Cardiac fibroblast (primary cell): Measurements from ENCODE around the gene MAP7D3.
"Not testable (repeated sequence)": the region's sequence is repeated elsewhere in the genome, so short reads cannot be mapped to it uniquely, and the experiment has no call there.

Source experiments
- DNase-seq, 2 donors: peaks; one replicate each; pipeline versions ENCODE4 v3.0.0 to v3.0.0-alpha.2; 2010; ENCODE audit warnings: low read depth in 2 of 2
- H3K4me3 ChIP-seq, 2 donors: replicated peaks in 1 of 2; 1 replicate in 1 of 2; 2 replicates in 1 of 2; pipeline ENCODE4 v1.5.1; 2011; ENCODE audit warnings: low read depth in 2 of 2, low read length in 2 of 2, mild to moderate bottlenecking in 2 of 2, moderate library complexity in 1 of 2
- CTCF ChIP-seq: IDR thresholded peaks from one replicate; pipeline ENCODE4 v1.5.1; 2011; ENCODE audit warnings: low read depth, mild to moderate bottlenecking, low read length, inconsistent platforms

MAP7D3 gene

GRCh38 chrX:136251041-136251991 is at the start of gene MAP7D3:
TSS of gene MAP7D3 (minus strand) at chrX:136251400. CDS start at chrX:136251358, 42 bp downstream.
- H3K4me3 ChIP-seq, result peak within 1 kb of the TSS; percentile 66 to 68
- peak; percentile 45 to 57 for DNase-seq
- TF ChIP-seq CTCF, result no peak

GRCh38 chrX:136300721-136301120 is 49.5 kb upstream of the MAP7D3 start, which contains the start of gene ADGRG4:
TSS of gene ADGRG4 (plus strand) at chrX:136300963. CDS start at chrX:136308778, 7,815 bp downstream.
- not testable (repeated sequence) for DNase-seq, H3K4me3 ChIP-seq

GRCh38 chrX:136295380-136295779 is 44.2 kb upstream of the MAP7D3 start:
- DNase-seq, result no peak
- H3K4me3 ChIP-seq, result no peak overlapping the region
- TF ChIP-seq CTCF, result no peak

GRCh38 chrX:136292656-136293055 is 41.5 kb upstream of the MAP7D3 start:
- H3K4me3 ChIP-seq, result no peak overlapping the region
- TF ChIP-seq CTCF, result no peak
- no peak for DNase-seq

GRCh38 chrX:136291824-136292223 is 40.6 kb upstream of the MAP7D3 start:
- no peak for TF ChIP-seq CTCF
- no peak overlapping the region for H3K4me3 ChIP-seq
- peak in 1 of 2 donors; percentile 9 for DNase-seq

GRCh38 chrX:136286375-136286774 is 35.2 kb upstream of the MAP7D3 start:
- H3K4me3 ChIP-seq, DNase-seq: not testable (repeated sequence)

- DNase-seq, result no peak
- no peak overlapping the region for H3K4me3 ChIP-seq
- TF ChIP-seq CTCF, result no peak
These were observed 24.4 kb upstream of the MAP7D3 start for GRCh38 chrX:136275553-136275952.
